Measurements from ENCODE around the gene SLC25A26. TPM values are rescaled to one million over a fixed set of nuclear protein-coding genes. Genes with fewer than 3 reads are reported as not detected.

SLC25A26 gene
- total and polyA plus RNA-seq, 2 of the 13 experiments (the other 11 are each of a cell fraction or from before 2014, with no cell fraction given) = 23.1 to 32.7 TPM

DNA sequence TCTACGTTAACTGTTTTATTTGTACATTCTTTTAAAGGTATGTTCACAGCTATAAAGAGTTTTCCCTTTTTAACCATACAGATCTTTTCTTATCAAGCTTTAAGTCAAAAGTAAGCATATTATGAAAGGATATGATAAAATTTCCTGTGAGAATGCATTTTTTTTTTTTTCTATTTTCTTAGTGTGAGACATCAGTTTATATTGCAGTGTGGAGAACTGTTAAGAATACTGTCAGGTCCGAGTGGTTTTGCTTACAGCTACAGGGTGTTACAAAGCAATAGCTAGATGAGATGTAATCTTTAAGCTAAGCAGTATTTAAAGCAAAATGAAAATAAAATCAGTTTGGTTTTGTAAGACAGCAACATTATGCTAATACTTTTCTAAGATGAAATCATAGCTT, 133.2 kb downstream of the SLC25A26 start:
- ChIA-PET CTCF (ENCODE audit: low intra/inter-chr PET ratio, low total read pairs) (no interaction called here), POLR2A (no interaction called here)
- Histone ChIP-seq H3K79me2 (ENCODE audit: insufficient read depth, low read length) (no peaks in the 10 kb centered on the region), H2AFZ (ENCODE audit: low read length) (no peak overlapping the region), H4K20me1 (ENCODE audit: insufficient read depth, low read length) (no peaks in the 10 kb centered on the region), H3K27ac (ENCODE audit: extremely low read length, insufficient read depth, low read length) (no peak overlapping the region), H3K36me3 (replicated peaks in 1 of 2; ENCODE audit: control insufficient read depth in 1 of 2, insufficient read depth in 2 of 2, low read length in 2 of 2) (no peaks in the 10 kb centered on the region), H3K4me3 (replicated peaks in 1 of 3; ENCODE audit: insufficient read depth in 1 of 3, low read depth in 2 of 3, low read length in 3 of 3) (no peak overlapping the region), H3K27me3 (ENCODE audit: control insufficient read depth in 1 of 2, insufficient read depth in 2 of 2, low read length in 2 of 2) (no peaks in the 10 kb centered on the region), H3K9me3 (ENCODE audit: low read length) (no peaks in the 10 kb centered on the region), H3K4me1 (ENCODE audit: insufficient read depth, low read length) (no peaks in the 10 kb centered on the region), H3K4me2 (ENCODE audit: low read depth, low read length) (no peak overlapping the region), H3K9ac (ENCODE audit: insufficient read depth, low read depth, low read length) (no peak overlapping the region)
- BruUV-seq (replicated peaks) = no TSS peak
- DNase-seq (ENCODE audit: low spot score) (no peak), FAIRE-seq (no peak), ATAC-seq (no peak)
- in situ Hi-C loops (cut with HindIII; ENCODE audit: extremely low pct_ligation_motif_present, low pct_unique_long_range_greater_than_20kb) (no loop called here), intact Hi-C loops (cut with micrococcal nuclease; ENCODE audit: unreplicated experiment) (no loop called here)
- WGBS (ENCODE audit: low lambda C conversion rate) = 96% methylated on average over 2 of the region's 2 CpGs
- TF ChIP-seq, protein P1, sequence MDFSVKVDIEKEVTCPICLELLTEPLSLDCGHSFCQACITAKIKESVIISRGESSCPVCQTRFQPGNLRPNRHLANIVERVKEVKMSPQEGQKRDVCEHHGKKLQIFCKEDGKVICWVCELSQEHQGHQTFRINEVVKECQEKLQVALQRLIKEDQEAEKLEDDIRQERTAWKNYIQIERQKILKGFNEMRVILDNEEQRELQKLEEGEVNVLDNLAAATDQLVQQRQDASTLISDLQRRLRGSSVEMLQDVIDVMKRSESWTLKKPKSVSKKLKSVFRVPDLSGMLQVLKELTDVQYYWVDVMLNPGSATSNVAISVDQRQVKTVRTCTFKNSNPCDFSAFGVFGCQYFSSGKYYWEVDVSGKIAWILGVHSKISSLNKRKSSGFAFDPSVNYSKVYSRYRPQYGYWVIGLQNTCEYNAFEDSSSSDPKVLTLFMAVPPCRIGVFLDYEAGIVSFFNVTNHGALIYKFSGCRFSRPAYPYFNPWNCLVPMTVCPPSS (IDR thresholded peaks at IDR 0.05) = no peak
- no peak for TF ChIP-seq ARHGAP35 (CRISPR knock-in tag; IDR thresholded peaks at IDR 0.05; ENCODE audit: borderline replicate concordance)
- TF ChIP-seq, protein P2, sequence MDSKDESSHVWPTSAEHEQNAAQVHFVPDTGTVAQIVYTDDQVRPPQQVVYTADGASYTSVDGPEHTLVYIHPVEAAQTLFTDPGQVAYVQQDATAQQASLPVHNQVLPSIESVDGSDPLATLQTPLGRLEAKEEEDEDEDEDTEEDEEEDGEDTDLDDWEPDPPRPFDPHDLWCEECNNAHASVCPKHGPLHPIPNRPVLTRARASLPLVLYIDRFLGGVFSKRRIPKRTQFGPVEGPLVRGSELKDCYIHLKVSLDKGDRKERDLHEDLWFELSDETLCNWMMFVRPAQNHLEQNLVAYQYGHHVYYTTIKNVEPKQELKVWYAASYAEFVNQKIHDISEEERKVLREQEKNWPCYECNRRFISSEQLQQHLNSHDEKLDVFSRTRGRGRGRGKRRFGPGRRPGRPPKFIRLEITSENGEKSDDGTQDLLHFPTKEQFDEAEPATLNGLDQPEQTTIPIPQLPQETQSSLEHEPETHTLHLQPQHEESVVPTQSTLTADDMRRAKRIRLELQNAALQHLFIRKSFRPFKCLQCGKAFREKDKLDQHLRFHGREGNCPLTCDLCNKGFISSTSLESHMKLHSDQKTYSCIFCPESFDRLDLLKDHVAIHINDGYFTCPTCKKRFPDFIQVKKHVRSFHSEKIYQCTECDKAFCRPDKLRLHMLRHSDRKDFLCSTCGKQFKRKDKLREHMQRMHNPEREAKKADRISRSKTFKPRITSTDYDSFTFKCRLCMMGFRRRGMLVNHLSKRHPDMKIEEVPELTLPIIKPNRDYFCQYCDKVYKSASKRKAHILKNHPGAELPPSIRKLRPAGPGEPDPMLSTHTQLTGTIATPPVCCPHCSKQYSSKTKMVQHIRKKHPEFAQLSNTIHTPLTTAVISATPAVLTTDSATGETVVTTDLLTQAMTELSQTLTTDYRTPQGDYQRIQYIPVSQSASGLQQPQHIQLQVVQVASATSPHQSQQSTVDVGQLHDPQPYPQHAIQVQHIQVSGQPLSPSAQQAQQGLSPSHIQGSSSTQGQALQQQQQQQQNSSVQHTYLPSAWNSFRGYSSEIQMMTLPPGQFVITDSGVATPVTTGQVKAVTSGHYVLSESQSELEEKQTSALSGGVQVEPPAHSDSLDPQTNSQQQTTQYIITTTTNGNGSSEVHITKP (CRISPR knock-in tag; IDR thresholded peaks at IDR 0.05; ENCODE audit: low read depth) = no peak
- TF ChIP-seq, protein P3, sequence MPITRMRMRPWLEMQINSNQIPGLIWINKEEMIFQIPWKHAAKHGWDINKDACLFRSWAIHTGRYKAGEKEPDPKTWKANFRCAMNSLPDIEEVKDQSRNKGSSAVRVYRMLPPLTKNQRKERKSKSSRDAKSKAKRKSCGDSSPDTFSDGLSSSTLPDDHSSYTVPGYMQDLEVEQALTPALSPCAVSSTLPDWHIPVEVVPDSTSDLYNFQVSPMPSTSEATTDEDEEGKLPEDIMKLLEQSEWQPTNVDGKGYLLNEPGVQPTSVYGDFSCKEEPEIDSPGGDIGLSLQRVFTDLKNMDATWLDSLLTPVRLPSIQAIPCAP (CRISPR knock-in tag; IDR thresholded peaks at IDR 0.05; ENCODE audit: low read depth) = no peak
- no peak for TF ChIP-seq KMT2B (CRISPR knock-in tag; IDR thresholded peaks at IDR 0.05)
- TF ChIP-seq, protein P4, sequence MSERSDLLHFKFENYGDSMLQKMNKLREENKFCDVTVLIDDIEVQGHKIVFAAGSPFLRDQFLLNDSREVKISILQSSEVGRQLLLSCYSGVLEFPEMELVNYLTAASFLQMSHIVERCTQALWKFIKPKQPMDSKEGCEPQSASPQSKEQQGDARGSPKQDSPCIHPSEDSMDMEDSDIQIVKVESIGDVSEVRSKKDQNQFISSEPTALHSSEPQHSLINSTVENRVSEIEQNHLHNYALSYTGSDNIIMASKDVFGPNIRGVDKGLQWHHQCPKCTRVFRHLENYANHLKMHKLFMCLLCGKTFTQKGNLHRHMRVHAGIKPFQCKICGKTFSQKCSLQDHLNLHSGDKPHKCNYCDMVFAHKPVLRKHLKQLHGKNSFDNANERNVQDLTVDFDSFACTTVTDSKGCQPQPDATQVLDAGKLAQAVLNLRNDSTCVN (CRISPR knock-in tag; IDR thresholded peaks at IDR 0.05; ENCODE audit: borderline replicate concordance) = no peak
- no peak for TF ChIP-seq PTBP1 (IDR thresholded peaks at IDR 0.05; ENCODE audit: low read depth, low read length, poor library complexity, severe bottlenecking)
- TF ChIP-seq, protein P5, sequence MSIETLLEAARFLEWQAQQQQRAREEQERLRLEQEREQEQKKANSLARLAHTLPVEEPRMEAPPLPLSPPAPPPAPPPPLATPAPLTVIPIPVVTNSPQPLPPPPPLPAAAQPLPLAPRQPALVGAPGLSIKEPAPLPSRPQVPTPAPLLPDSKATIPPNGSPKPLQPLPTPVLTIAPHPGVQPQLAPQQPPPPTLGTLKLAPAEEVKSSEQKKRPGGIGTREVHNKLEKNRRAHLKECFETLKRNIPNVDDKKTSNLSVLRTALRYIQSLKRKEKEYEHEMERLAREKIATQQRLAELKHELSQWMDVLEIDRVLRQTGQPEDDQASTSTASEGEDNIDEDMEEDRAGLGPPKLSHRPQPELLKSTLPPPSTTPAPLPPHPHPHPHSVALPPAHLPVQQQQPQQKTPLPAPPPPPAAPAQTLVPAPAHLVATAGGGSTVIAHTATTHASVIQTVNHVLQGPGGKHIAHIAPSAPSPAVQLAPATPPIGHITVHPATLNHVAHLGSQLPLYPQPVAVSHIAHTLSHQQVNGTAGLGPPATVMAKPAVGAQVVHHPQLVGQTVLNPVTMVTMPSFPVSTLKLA (IDR thresholded peaks at IDR 0.05) = no peak
- TF ChIP-seq, protein P6, sequence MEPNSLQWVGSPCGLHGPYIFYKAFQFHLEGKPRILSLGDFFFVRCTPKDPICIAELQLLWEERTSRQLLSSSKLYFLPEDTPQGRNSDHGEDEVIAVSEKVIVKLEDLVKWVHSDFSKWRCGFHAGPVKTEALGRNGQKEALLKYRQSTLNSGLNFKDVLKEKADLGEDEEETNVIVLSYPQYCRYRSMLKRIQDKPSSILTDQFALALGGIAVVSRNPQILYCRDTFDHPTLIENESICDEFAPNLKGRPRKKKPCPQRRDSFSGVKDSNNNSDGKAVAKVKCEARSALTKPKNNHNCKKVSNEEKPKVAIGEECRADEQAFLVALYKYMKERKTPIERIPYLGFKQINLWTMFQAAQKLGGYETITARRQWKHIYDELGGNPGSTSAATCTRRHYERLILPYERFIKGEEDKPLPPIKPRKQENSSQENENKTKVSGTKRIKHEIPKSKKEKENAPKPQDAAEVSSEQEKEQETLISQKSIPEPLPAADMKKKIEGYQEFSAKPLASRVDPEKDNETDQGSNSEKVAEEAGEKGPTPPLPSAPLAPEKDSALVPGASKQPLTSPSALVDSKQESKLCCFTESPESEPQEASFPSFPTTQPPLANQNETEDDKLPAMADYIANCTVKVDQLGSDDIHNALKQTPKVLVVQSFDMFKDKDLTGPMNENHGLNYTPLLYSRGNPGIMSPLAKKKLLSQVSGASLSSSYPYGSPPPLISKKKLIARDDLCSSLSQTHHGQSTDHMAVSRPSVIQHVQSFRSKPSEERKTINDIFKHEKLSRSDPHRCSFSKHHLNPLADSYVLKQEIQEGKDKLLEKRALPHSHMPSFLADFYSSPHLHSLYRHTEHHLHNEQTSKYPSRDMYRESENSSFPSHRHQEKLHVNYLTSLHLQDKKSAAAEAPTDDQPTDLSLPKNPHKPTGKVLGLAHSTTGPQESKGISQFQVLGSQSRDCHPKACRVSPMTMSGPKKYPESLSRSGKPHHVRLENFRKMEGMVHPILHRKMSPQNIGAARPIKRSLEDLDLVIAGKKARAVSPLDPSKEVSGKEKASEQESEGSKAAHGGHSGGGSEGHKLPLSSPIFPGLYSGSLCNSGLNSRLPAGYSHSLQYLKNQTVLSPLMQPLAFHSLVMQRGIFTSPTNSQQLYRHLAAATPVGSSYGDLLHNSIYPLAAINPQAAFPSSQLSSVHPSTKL (CRISPR knock-in tag; IDR thresholded peaks at IDR 0.05) = no peak
- no peak for TF ChIP-seq SNAPC2 (CRISPR knock-in tag; IDR thresholded peaks at IDR 0.05)
